ENCODE data around the gene ITCH. TPM values are rescaled to one million over a fixed set of nuclear protein-coding genes. Genes with fewer than 3 reads are reported as not detected.
"Not testable (repeated sequence)": the region's sequence is repeated elsewhere in the genome, so short reads cannot be mapped to it uniquely, and the experiment has no call there.

Gene ITCH
- total RNA-seq, 1 experiment from 2014 or later, result 68.3 TPM

- no peaks in the 10 kb centered on the region for H3K9me3 Mint-ChIP-seq (ENCODE audit: unreplicated experiment)
- DNase-seq (ENCODE audit: unreplicated experiment), result no peak
- TF ChIP-seq, protein P1, sequence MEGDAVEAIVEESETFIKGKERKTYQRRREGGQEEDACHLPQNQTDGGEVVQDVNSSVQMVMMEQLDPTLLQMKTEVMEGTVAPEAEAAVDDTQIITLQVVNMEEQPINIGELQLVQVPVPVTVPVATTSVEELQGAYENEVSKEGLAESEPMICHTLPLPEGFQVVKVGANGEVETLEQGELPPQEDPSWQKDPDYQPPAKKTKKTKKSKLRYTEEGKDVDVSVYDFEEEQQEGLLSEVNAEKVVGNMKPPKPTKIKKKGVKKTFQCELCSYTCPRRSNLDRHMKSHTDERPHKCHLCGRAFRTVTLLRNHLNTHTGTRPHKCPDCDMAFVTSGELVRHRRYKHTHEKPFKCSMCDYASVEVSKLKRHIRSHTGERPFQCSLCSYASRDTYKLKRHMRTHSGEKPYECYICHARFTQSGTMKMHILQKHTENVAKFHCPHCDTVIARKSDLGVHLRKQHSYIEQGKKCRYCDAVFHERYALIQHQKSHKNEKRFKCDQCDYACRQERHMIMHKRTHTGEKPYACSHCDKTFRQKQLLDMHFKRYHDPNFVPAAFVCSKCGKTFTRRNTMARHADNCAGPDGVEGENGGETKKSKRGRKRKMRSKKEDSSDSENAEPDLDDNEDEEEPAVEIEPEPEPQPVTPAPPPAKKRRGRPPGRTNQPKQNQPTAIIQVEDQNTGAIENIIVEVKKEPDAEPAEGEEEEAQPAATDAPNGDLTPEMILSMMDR (IDR thresholded peaks at IDR 0.05; ENCODE audit: unreplicated experiment), result no peak
- no peak overlapping the region for H3K4me3 Mint-ChIP-seq (ENCODE audit: unreplicated experiment)
- peaks cover 50% of the 10 kb centered on the region for H3K36me3 Mint-ChIP-seq (ENCODE audit: insufficient read depth, unreplicated experiment)
- H3K27me3 Mint-ChIP-seq (ENCODE audit: insufficient read depth, unreplicated experiment), result no peaks in the 10 kb centered on the region
- H3K27ac Mint-ChIP-seq (ENCODE audit: low read depth, unreplicated experiment), result no peak overlapping the region
- intact Hi-C loops (cut with micrococcal nuclease), result no loop called here
- peaks cover 10% of the 10 kb centered on the region for H3K4me1 Mint-ChIP-seq (ENCODE audit: insufficient read depth, unreplicated experiment)
- ChIA-PET CTCF (interaction anchor here (0.6 to 5.8 kb wide), 3 partner anchors 9 to 95 kb away, joined by 3 to 42 read pairs (median 4); no protein-coding TSS in a partner anchor), POLR2A (interaction anchor here (0.6 to 2.0 kb wide), 4 partner anchors 19 to 94 kb away, joined by 3 to 7 read pairs (median 3); no protein-coding TSS in a partner anchor)
- BruUV-seq (replicated peaks), result no TSS peak
Observed at GRCh38 chr20:34407962-34408474, 44.9 kb downstream of the ITCH start.

GRCh38 chr20:34410336-34410735, 47.3 kb downstream of the ITCH start:
- no TSS peak for BruUV-seq (replicated peaks)
- Mint-ChIP-seq H3K4me3 (ENCODE audit: unreplicated experiment) (no peak overlapping the region), H3K9me3 (ENCODE audit: unreplicated experiment) (no peaks in the 10 kb centered on the region), H3K27ac (ENCODE audit: low read depth, unreplicated experiment) (no peak overlapping the region), H3K36me3 (ENCODE audit: insufficient read depth, unreplicated experiment) (peaks cover 62% of the 10 kb centered on the region), H3K27me3 (ENCODE audit: insufficient read depth, unreplicated experiment) (no peaks in the 10 kb centered on the region), H3K4me1 (ENCODE audit: insufficient read depth, unreplicated experiment) (peaks cover 5% of the 10 kb centered on the region)
- no peak for DNase-seq (ENCODE audit: unreplicated experiment)
- intact Hi-C loops (cut with micrococcal nuclease), result no loop called here
- TF ChIP-seq, protein P1 (IDR thresholded peaks at IDR 0.05; ENCODE audit: unreplicated experiment), result no peak
- POLR2A ChIA-PET, result interaction anchor here (1.1 to 1.2 kb wide), 2 partner anchors 9 to 17 kb away, joined by 4 to 5 read pairs; no protein-coding TSS in a partner anchor
- CTCF ChIA-PET, result interaction anchor here (0.6 to 2.6 kb wide), 3 partner anchors 9 to 213 kb away, joined by 6 to 15 read pairs (median 6); no protein-coding TSS in a partner anchor

- intact Hi-C loops (cut with micrococcal nuclease), result no loop called here
- CTCF ChIA-PET, result interaction anchor here (0.5 to 2.6 kb wide), 6 partner anchors 25 to 942 kb away, joined by 3 to 15 read pairs (median 4); no protein-coding TSS in a partner anchor
- H3K9me3 Mint-ChIP-seq (ENCODE audit: unreplicated experiment), result no peaks in the 10 kb centered on the region
- POLR2A ChIA-PET, result interaction anchor here (0.8 to 1.5 kb wide), 3 partner anchors 20 to 73 kb away, joined by 3 to 4 read pairs (median 3); no protein-coding TSS in a partner anchor
- H3K27ac Mint-ChIP-seq (ENCODE audit: low read depth, unreplicated experiment), result peak overlapping the region; percentile 10
- BruUV-seq (replicated peaks), result no TSS peak
- H3K4me1 Mint-ChIP-seq (ENCODE audit: insufficient read depth, unreplicated experiment), result peaks cover 3% of the 10 kb centered on the region
- no peaks in the 10 kb centered on the region for H3K27me3 Mint-ChIP-seq (ENCODE audit: insufficient read depth, unreplicated experiment)
- H3K36me3 Mint-ChIP-seq (ENCODE audit: insufficient read depth, unreplicated experiment), result peaks cover 77% of the 10 kb centered on the region
- H3K4me3 Mint-ChIP-seq (ENCODE audit: unreplicated experiment), result no peak overlapping the region
- TF ChIP-seq, protein P1 (IDR thresholded peaks at IDR 0.05; ENCODE audit: unreplicated experiment), result no peak
- DNase-seq (ENCODE audit: unreplicated experiment), result no peak
Observed at GRCh38 chr20:34412453-34412852, 49.4 kb downstream of the ITCH start.

GRCh38 chr20:34414525-34414924, 51.5 kb downstream of the ITCH start:
- Mint-ChIP-seq H3K27ac (ENCODE audit: low read depth, unreplicated experiment) (peak overlapping the region; percentile 32), H3K36me3 (ENCODE audit: insufficient read depth, unreplicated experiment) (peaks cover 81% of the 10 kb centered on the region)
- ChIA-PET POLR2A (interaction anchor here (1.8 kb wide), 1 partner anchor 12 kb away, joined by 5 read pairs; no protein-coding TSS in a partner anchor), CTCF (interaction anchor here (3.8 kb wide), 1 partner anchor 102 kb away, joined by 33 read pairs; no protein-coding TSS in a partner anchor)
- H3K9me3 Mint-ChIP-seq (ENCODE audit: unreplicated experiment); H3K27me3 Mint-ChIP-seq (ENCODE audit: insufficient read depth, unreplicated experiment); intact Hi-C loops (cut with micrococcal nuclease); BruUV-seq (replicated peaks); DNase-seq (ENCODE audit: unreplicated experiment); H3K4me3 Mint-ChIP-seq (ENCODE audit: unreplicated experiment); H3K4me1 Mint-ChIP-seq (ENCODE audit: insufficient read depth, unreplicated experiment): not testable (repeated sequence)
